ENCODE measurements around the gene EML1. TPM values are rescaled to one million over a fixed set of nuclear protein-coding genes. Genes with fewer than 3 reads are reported as not detected.
"Not testable (repeated sequence)": the region's sequence is repeated elsewhere in the genome, so short reads cannot be mapped to it uniquely, and the experiment has no call there.

EML1 gene
- polyA plus RNA-seq, 3 donors, result 34.2 to 37.2 (median 34.6) TPM

- DNase-seq (ENCODE audit: extremely low read depth in 1 of 11, low read depth in 9 of 11, low spot score in 4 of 11), result peak in 1 of 11 donors; percentile 61
Measured at GRCh38 chr14:99752486-99753121, 40.6 kb upstream of the EML1 start.

GRCh38 chr14:99753225-99754140 is 39.7 kb upstream of the EML1 start:
- no peak for DNase-seq (ENCODE audit: extremely low read depth in 1 of 11, low read depth in 9 of 11, low spot score in 4 of 11)

- DNase-seq (ENCODE audit: extremely low read depth in 1 of 11, low read depth in 9 of 11, low spot score in 4 of 11), result no peak
Measured at GRCh38 chr14:99754141-99755067, 38.8 kb upstream of the EML1 start.

GRCh38 chr14:99755068-99755405 is 38.2 kb upstream of the EML1 start:
- DNase-seq (ENCODE audit: extremely low read depth in 1 of 11, low read depth in 9 of 11, low spot score in 4 of 11), result no peak

GRCh38 chr14:99755629-99756603 is 37.3 kb upstream of the EML1 start:
- no peak for DNase-seq (ENCODE audit: extremely low read depth in 1 of 11, low read depth in 9 of 11, low spot score in 4 of 11)

GRCh38 chr14:99756796-99757195 is 36.4 kb upstream of the EML1 start:
- no peak for DNase-seq (ENCODE audit: extremely low read depth in 1 of 11, low read depth in 9 of 11, low spot score in 4 of 11)

GRCh38 chr14:99757331-99758070 is 35.7 kb upstream of the EML1 start:
- DNase-seq (ENCODE audit: extremely low read depth in 1 of 11, low read depth in 9 of 11, low spot score in 4 of 11), result no peak

GRCh38 chr14:99758121-99758821 is 34.9 kb upstream of the EML1 start:
- DNase-seq (ENCODE audit: extremely low read depth in 1 of 11, low read depth in 9 of 11, low spot score in 4 of 11), result peak in 5 of 11 donors; percentile 70 to 84 (median 78)

GRCh38 chr14:99758872-99759545 is 34.2 kb upstream of the EML1 start:
- no peak for DNase-seq (ENCODE audit: extremely low read depth in 1 of 11, low read depth in 9 of 11, low spot score in 4 of 11)

GRCh38 chr14:99759546-99759925 is 33.7 kb upstream of the EML1 start:
- DNase-seq (ENCODE audit: extremely low read depth in 1 of 11, low read depth in 9 of 11, low spot score in 4 of 11), result no peak

GRCh38 chr14:99760817-99761216 is 32.4 kb upstream of the EML1 start:
- no peak for DNase-seq (ENCODE audit: extremely low read depth in 1 of 11, low read depth in 9 of 11, low spot score in 4 of 11)

- DNase-seq (ENCODE audit: extremely low read depth in 1 of 11, low read depth in 9 of 11, low spot score in 4 of 11), result not testable (repeated sequence)
Measured at GRCh38 chr14:99762911-99763310, 30.3 kb upstream of the EML1 start.

- DNase-seq (ENCODE audit: extremely low read depth in 1 of 11, low read depth in 9 of 11, low spot score in 4 of 11), result no peak
Measured at GRCh38 chr14:99763527-99764221, 29.5 kb upstream of the EML1 start.

GRCh38 chr14:99764222-99764706 is 28.9 kb upstream of the EML1 start:
- DNase-seq (ENCODE audit: extremely low read depth in 1 of 11, low read depth in 9 of 11, low spot score in 4 of 11), result no peak

- DNase-seq (ENCODE audit: extremely low read depth in 1 of 11, low read depth in 9 of 11, low spot score in 4 of 11), result no peak
Measured at GRCh38 chr14:99768381-99768780, 24.8 kb upstream of the EML1 start.

- no peak for DNase-seq (ENCODE audit: extremely low read depth in 1 of 11, low read depth in 9 of 11, low spot score in 4 of 11)
Measured at GRCh38 chr14:99769123-99769522, 24.1 kb upstream of the EML1 start.
